IMR-90 (cell line): ENCODE measurements around the gene LRP5. TPM values are rescaled to one million over a fixed set of nuclear protein-coding genes. Genes with fewer than 3 reads are reported as not detected.

Source experiments
- ATAC-seq: fragments of 200-7000 bp; cut with Tn5 transposase; 2 replicates; pipeline ENCODE4 v1.9.1; 2020; ENCODE audit warnings: low read depth, mild to moderate bottlenecking, moderate library complexity
- BruUV-seq: library from RNA; stranded (reverse); fragments of 400-500 nt; replicated peaks from 2 replicates; lab custom pipeline; 2021; lab: Mats Ljungman, UMichigan
- CTCF ChIA-PET: fragments of 300-600 bp; formaldehyde crosslinking; extraction: SDS; loops from one replicate; lab custom pipeline; 2021; ENCODE audit warnings: antibody characterized with exemption; lab: Yijun Ruan, JAX
- POLR2A ChIA-PET: fragments of 300-600 bp; sonication (Branson Sonifier 250); formaldehyde crosslinking; loops from one replicate; lab custom pipeline; 2022; ENCODE audit warnings: antibody characterized with exemption; ENCODE audit not compliant: unreplicated experiment; lab: Charles Lee
- DNase-seq: peaks from one replicate; pipeline ENCODE4 v3.0.0; 2013
- H2AFZ ChIP-seq: replicated peaks from 2 replicates; pipeline ENCODE3; 2013; ENCODE audit warnings: low read length, mild to moderate bottlenecking; ENCODE audit not compliant: poor library complexity
- H2AK5ac ChIP-seq: 2 replicates; pipeline ENCODE4 v1.6.1; 2013; ENCODE audit warnings: low read depth, low read length, inconsistent platforms
- H2AK9ac ChIP-seq: replicated peaks from 2 replicates; pipeline ENCODE3; 2013; ENCODE audit warnings: mild to moderate bottlenecking, low read depth, low read length, moderate library complexity; ENCODE audit not compliant: poor library complexity
- H2BK120ac ChIP-seq: 2 replicates; pipeline ENCODE4 v1.6.1; 2013; ENCODE audit warnings: low read depth, low read length, inconsistent platforms
- H2BK15ac ChIP-seq: 3 replicates; pipeline ENCODE4 v1.6.1; 2013; ENCODE audit warnings: low read depth, low read length, inconsistent platforms
- H2BK20ac ChIP-seq: 2 replicates; pipeline ENCODE4 v1.6.1; 2013; ENCODE audit warnings: low read depth, mild to moderate bottlenecking, inconsistent platforms, low read length, moderate library complexity
- H2BK5ac ChIP-seq: 2 replicates; pipeline ENCODE4 v1.6.1; 2013; ENCODE audit warnings: mild to moderate bottlenecking, low read depth, low read length, inconsistent platforms; ENCODE audit not compliant: poor library complexity, severe bottlenecking
- H3K14ac ChIP-seq: replicated peaks from 2 replicates; pipeline ENCODE4 v1.6.1; 2013; ENCODE audit warnings: low read depth, low read length, inconsistent platforms
- H3K18ac ChIP-seq: 2 replicates; pipeline ENCODE4 v1.6.1; 2013; ENCODE audit warnings: low read depth, low read length, control low read depth
- H3K23ac ChIP-seq: 2 replicates; pipeline ENCODE4 v1.6.1; 2013; ENCODE audit warnings: low read depth, low read length, inconsistent platforms
- H3K27ac ChIP-seq: 2 replicates; pipeline ENCODE4 v1.5.1; 2013; ENCODE audit warnings: mild to moderate bottlenecking, control low read depth, low read length; ENCODE audit not compliant: insufficient read depth
- H3K27me3 ChIP-seq: 2 replicates; pipeline ENCODE4 v1.6.1; 2013; ENCODE audit warnings: low read length; ENCODE audit not compliant: control insufficient read depth, insufficient read depth
- H3K36me3 ChIP-seq: 2 replicates; pipeline ENCODE4 v1.6.1; 2013; ENCODE audit warnings: low read length, mixed read lengths; ENCODE audit not compliant: control insufficient read depth, insufficient read depth
- H3K4ac ChIP-seq: 2 replicates; pipeline ENCODE4 v1.6.1; 2013; ENCODE audit warnings: low read depth, low read length, inconsistent platforms
- H3K4me1 ChIP-seq: 2 replicates; pipeline ENCODE4 v1.6.1; 2013; ENCODE audit warnings: low read length, mixed read lengths; ENCODE audit not compliant: control insufficient read depth, insufficient read depth
- H3K4me2 ChIP-seq: 2 replicates; pipeline ENCODE4 v1.6.1; 2013; ENCODE audit warnings: low read depth, mild to moderate bottlenecking, control low read depth, low read length, moderate library complexity
- H3K4me3 ChIP-seq: 2 replicates; pipeline ENCODE4 v1.5.1; 2013; ENCODE audit warnings: low read depth, mild to moderate bottlenecking, control low read depth, low read length, moderate library complexity; ENCODE audit not compliant: insufficient read depth
- H3K56ac ChIP-seq: 2 replicates; pipeline ENCODE4 v1.6.1; 2013; ENCODE audit warnings: low read length, inconsistent platforms; ENCODE audit not compliant: insufficient read depth; ENCODE audit errors: extremely low read depth
- H3K79me1 ChIP-seq, 2 experiments: 2 replicates each; pipeline ENCODE4 v1.6.1; 2013; ENCODE audit warnings: low read length in 2 of 2, inconsistent platforms in 1 of 2, low read depth in 1 of 2
- H3K9ac ChIP-seq: 2 replicates; pipeline ENCODE4 v1.6.1; 2013; ENCODE audit warnings: low read depth, low read length, control low read depth
- H3K9me1 ChIP-seq: 2 replicates; pipeline ENCODE4 v1.6.1; 2013; ENCODE audit warnings: low read length, inconsistent platforms; ENCODE audit not compliant: insufficient read depth
- H3K9me3 ChIP-seq: 2 replicates; pipeline ENCODE4 v1.6.1; 2013; ENCODE audit warnings: low read length; ENCODE audit not compliant: control insufficient read depth, insufficient read depth
- H4K20me1 ChIP-seq: 2 replicates; pipeline ENCODE4 v1.6.1; 2013; ENCODE audit warnings: low read length, inconsistent platforms; ENCODE audit not compliant: insufficient read depth
- H4K5ac ChIP-seq: 2 replicates; pipeline ENCODE4 v1.6.1; 2013; ENCODE audit warnings: mild to moderate bottlenecking, low read depth, low read length, control low read depth
- H4K8ac ChIP-seq, 2 experiments: 2 replicates each; pipeline ENCODE4 v1.6.1; 2013; ENCODE audit warnings: low read depth in 2 of 2, low read length in 2 of 2, control low read depth in 1 of 2, inconsistent platforms in 1 of 2
- H4K91ac ChIP-seq: 2 replicates; pipeline ENCODE4 v1.6.1; 2013; ENCODE audit warnings: low read depth, low read length, inconsistent platforms; ENCODE audit not compliant: insufficient read depth
- BHLHE40 ChIP-seq: fragments of 150-350 bp; IDR thresholded peaks from 2 replicates; pipeline ENCODE4 v1.6.1; 2016; ENCODE audit warnings: mild to moderate bottlenecking, low read depth, low read length
- CHD1 ChIP-seq: IDR thresholded peaks from 2 replicates; pipeline ENCODE4 v1.6.1; 2012; ENCODE audit warnings: low read depth, low read length, improper control_type of control experiment
- FOS ChIP-seq: fragments of 150-350 bp; IDR thresholded peaks from 2 replicates; pipeline ENCODE4 v1.6.1; 2016; ENCODE audit warnings: low read depth, low read length
- MAFK ChIP-seq: IDR thresholded peaks from 2 replicates; pipeline ENCODE4 v1.6.1; 2012; ENCODE audit warnings: low read depth, low read length, improper control_type of control experiment
- MXI1 ChIP-seq: IDR thresholded peaks from 2 replicates; pipeline ENCODE4 v1.6.1; 2012; ENCODE audit warnings: low read depth, mild to moderate bottlenecking, low read length, moderate library complexity, borderline replicate concordance
- NFE2L2 ChIP-seq: fragments of 150-350 bp; IDR thresholded peaks from 2 replicates; pipeline ENCODE4 v1.6.1; 2016; ENCODE audit warnings: low read depth, mild to moderate bottlenecking, low read length
- POLR2A ChIP-seq: IDR thresholded peaks from 2 replicates; pipeline ENCODE4 v1.6.1; 2012; ENCODE audit warnings: mild to moderate bottlenecking, low read depth, low read length
- RAD21 ChIP-seq: IDR thresholded peaks from 2 replicates; pipeline ENCODE4 v1.6.1; 2012; ENCODE audit warnings: low read length, improper control_type of control experiment
- RCOR1 ChIP-seq: IDR thresholded peaks from 2 replicates; pipeline ENCODE4 v1.6.1; 2012; ENCODE audit warnings: mild to moderate bottlenecking, low read length, improper control_type of control experiment; ENCODE audit not compliant: insufficient replicate concordance
- SMC3 ChIP-seq: fragments of 150-350 bp; IDR thresholded peaks from 2 replicates; pipeline ENCODE4 v1.6.1; 2016; ENCODE audit warnings: low read depth, mild to moderate bottlenecking, antibody characterized with exemption, low read length, moderate library complexity
- USF2 ChIP-seq: fragments of 150-350 bp; IDR thresholded peaks from 2 replicates; pipeline ENCODE4 v1.6.1; 2017; ENCODE audit warnings: mild to moderate bottlenecking, antibody characterized with exemption, low read length, low read depth
- WGBS, 2 experiments: methylation state at CpG; one replicate each; pipeline versions ENCODE4 v1.1.5 to v1.1.7; 2013; ENCODE audit warnings: missing lambda C conversion rate in 2 of 2; ENCODE audit not compliant: insufficient read length in 1 of 2; ENCODE audit errors: extremely low coverage in 2 of 2; 5-methylcytosine and 5-hydroxymethylcytosine counted together
- dilution Hi-C: fragments of 300-500 bp; cut with HindIII; formaldehyde crosslinking; loops from one replicate; pipeline ENCODE4 v1.14.3; 2018; ENCODE audit warnings: low sequenced_read_pairs; ENCODE audit not compliant: unreplicated experiment
- in situ Hi-C: fragments of 300-500 bp; cut with MboI; formaldehyde crosslinking; loops from 3 replicates; pipeline ENCODE4 v1.14.3; 2019; ENCODE audit warnings: low sequenced_read_pairs, inconsistent platforms, mixed read lengths
- intact Hi-C: fragments of 100-400 bp; cut with micrococcal nuclease; formaldehyde crosslinking; loops from 2 replicates; pipeline ENCODE4 v1.10.0; 2022
- polyA plus RNA-seq, 3 experiments: library from polyadenylated mRNA; depleted of rRNA; stranded (reverse); fragments of >200 nt; gene quantifications; 2 replicates each; pipeline ENCODE4 v1.2.3, GENCODE V29; 2012; ENCODE audit warnings: low replicate concordance in 1 of 3
- total RNA-seq: library from RNA; depleted of rRNA; stranded (reverse); fragments of >200 nt; gene quantifications from 2 replicates; pipeline ENCODE4 v1.2.3, GENCODE V29; 2012
- TF ChIP-seq, protein P1 (sequence below): conservative IDR thresholded peaks from 2 replicates; pipeline ENCODE4 v1.5.1; 2012; ENCODE audit warnings: mild to moderate bottlenecking, low read depth, low read length, improper control_type of control experiment
- TF ChIP-seq, protein P2 (sequence below): fragments of 150-350 bp; IDR thresholded peaks from 2 replicates; pipeline ENCODE4 v1.6.1; 2016; ENCODE audit warnings: low read depth, mild to moderate bottlenecking, low read length, moderate library complexity, borderline replicate concordance

The LRP5 gene
- total and polyA plus RNA-seq, 2 of the 4 experiments (the other 2 are of a cell fraction), result 10.4 to 15.0 TPM

DNA sequence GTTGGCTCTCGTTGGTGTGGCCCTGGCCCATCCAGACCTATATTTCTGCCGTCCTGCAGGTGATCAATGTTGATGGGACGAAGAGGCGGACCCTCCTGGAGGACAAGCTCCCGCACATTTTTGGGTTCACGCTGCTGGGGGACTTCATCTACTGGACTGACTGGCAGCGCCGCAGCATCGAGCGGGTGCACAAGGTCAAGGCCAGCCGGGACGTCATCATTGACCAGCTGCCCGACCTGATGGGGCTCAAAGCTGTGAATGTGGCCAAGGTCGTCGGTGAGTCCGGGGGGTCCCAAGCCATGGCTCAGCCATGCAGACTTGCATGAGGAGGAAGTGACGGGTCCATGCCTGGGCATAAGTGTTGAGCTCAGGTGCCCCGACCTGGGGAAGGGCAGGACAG is 91.0 kb downstream of the LRP5 start:
- TF ChIP-seq USF2 (no peak), CHD1 (no peak), MXI1 (no peak), POLR2A (no peak), NFE2L2 (no peak), MAFK (no peak), BHLHE40 (no peak), FOS (no peak), RCOR1 (no peak), RAD21 (no peak), SMC3 (no peak)
- TF ChIP-seq, protein P1, sequence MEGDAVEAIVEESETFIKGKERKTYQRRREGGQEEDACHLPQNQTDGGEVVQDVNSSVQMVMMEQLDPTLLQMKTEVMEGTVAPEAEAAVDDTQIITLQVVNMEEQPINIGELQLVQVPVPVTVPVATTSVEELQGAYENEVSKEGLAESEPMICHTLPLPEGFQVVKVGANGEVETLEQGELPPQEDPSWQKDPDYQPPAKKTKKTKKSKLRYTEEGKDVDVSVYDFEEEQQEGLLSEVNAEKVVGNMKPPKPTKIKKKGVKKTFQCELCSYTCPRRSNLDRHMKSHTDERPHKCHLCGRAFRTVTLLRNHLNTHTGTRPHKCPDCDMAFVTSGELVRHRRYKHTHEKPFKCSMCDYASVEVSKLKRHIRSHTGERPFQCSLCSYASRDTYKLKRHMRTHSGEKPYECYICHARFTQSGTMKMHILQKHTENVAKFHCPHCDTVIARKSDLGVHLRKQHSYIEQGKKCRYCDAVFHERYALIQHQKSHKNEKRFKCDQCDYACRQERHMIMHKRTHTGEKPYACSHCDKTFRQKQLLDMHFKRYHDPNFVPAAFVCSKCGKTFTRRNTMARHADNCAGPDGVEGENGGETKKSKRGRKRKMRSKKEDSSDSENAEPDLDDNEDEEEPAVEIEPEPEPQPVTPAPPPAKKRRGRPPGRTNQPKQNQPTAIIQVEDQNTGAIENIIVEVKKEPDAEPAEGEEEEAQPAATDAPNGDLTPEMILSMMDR, result no peak
- TF ChIP-seq, protein P2, sequence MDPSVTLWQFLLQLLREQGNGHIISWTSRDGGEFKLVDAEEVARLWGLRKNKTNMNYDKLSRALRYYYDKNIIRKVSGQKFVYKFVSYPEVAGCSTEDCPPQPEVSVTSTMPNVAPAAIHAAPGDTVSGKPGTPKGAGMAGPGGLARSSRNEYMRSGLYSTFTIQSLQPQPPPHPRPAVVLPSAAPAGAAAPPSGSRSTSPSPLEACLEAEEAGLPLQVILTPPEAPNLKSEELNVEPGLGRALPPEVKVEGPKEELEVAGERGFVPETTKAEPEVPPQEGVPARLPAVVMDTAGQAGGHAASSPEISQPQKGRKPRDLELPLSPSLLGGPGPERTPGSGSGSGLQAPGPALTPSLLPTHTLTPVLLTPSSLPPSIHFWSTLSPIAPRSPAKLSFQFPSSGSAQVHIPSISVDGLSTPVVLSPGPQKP, result no peak
- no peak overlapping the region for H2AK9ac ChIP-seq
- intact Hi-C loops (no loop called here), dilution Hi-C loops (no loop called here), in situ Hi-C loops (no loop called here)
- H4K8ac ChIP-seq, result no peak overlapping the region
- no peaks in the 10 kb centered on the region; a peak in 2 of 4 replicates for H3K79me1 ChIP-seq
- H2AFZ ChIP-seq, result no peak overlapping the region
- no peak overlapping the region for H3K4ac ChIP-seq
- no peak for DNase-seq
- H3K18ac ChIP-seq, result no peak overlapping the region
- POLR2A ChIA-PET, result no interaction called here
- no peaks in the 10 kb centered on the region for H3K9me3 ChIP-seq
- H3K14ac ChIP-seq, result no peak overlapping the region
- peaks cover 4% of the 10 kb centered on the region; the same call in 1 of the 2 replicates for H4K20me1 ChIP-seq
- no peak overlapping the region for H2BK5ac ChIP-seq
- no peak overlapping the region for H3K9ac ChIP-seq
- ATAC-seq, result no peak
- no peak overlapping the region for H2AK5ac ChIP-seq
- H3K36me3 ChIP-seq, result peaks cover 30% of the 10 kb centered on the region
- H3K4me1 ChIP-seq, result no peaks in the 10 kb centered on the region; the same call in 1 of the 2 replicates
- BruUV-seq, result no TSS peak
- H3K4me3 ChIP-seq, result no peak overlapping the region
- WGBS, 2 experiments, result 94% methylated on average over 17 of the region's 18 CpGs; no CpG with 5 or more reads in 1 of the 2 experiments
- H2BK20ac ChIP-seq, result no peak overlapping the region
- no peak overlapping the region for H2BK15ac ChIP-seq
- no peak overlapping the region for H3K27ac ChIP-seq
- H2BK120ac ChIP-seq, result no peak overlapping the region
- no peak overlapping the region for H3K56ac ChIP-seq
- CTCF ChIA-PET, result no interaction called here
- H3K23ac ChIP-seq, result no peak overlapping the region
- no peak overlapping the region for H4K91ac ChIP-seq
- H3K27me3 ChIP-seq, result no peaks in the 10 kb centered on the region
- H3K9me1 ChIP-seq, result peaks cover 6% of the 10 kb centered on the region; the same call in 1 of the 2 replicates
- no peak overlapping the region for H3K4me2 ChIP-seq
- H4K5ac ChIP-seq, result no peak overlapping the region
